HG02571 (cell line): ENCODE data around the gene PLEKHA1.

Experiments used
- ATAC-seq: cut with Tn5 transposase; IDR thresholded peaks from one replicate; pipeline ENCODE4 v1.9.1; 2021; ENCODE audit warnings: mild to moderate bottlenecking, moderate library complexity; ENCODE audit not compliant: unreplicated experiment

Gene PLEKHA1

DNA sequence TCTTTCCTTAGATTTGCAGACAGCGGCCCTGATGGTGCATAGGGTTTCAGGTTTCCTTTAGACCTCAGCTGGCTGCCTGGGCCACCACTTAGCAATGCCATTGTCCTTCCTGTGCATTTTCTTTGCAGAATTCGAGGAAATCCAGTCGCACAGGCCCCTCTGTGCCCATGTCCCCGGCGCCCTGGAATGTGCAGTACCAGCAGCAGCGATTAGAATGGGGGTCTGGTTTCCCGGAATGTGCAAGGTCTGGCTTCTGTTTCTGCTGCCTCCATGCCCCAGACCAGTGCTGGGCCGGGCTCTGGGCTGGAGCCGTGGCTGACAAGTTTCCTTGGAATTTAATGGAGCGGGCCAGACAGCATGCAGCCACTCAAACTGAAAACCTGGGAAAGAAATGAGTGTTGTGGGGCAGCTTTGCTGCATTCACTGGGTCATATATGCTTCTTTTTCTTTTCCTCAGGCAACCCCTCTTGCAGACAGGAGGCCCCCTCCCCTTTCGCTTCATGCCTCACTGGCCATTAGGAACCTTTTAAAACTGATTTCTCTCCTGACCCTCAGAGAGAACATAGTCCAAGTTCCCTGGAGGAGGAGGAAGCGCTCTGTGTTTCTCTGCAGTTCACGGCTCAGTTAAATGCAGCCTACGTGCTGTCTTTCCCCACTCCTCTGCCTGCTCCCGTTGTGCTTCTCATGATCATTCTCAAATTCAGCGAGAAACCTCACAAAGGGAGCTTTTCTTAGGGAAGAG lies 101.3 kb downstream of the PLEKHA1 start:
- ATAC-seq = no peak

DNA sequence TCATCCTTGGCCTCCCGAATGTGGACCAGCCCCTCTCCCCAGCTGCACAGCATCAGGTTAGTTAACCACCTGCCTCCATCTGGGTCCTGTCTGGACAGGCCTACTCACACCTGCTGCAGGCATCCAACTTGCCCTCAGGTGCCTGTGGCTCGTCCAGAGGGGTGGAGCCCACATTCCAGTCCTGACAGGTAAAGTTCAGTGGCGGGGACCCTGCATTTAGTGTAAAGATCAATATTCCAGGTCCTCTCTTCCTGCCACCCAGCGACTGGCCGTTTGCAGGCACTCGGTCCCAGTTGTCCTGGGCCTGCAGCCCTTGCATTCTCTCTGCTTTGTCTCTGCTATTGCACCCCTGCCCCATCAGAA lies 101.8 kb downstream of the PLEKHA1 start:
- ATAC-seq = no peak

DNA sequence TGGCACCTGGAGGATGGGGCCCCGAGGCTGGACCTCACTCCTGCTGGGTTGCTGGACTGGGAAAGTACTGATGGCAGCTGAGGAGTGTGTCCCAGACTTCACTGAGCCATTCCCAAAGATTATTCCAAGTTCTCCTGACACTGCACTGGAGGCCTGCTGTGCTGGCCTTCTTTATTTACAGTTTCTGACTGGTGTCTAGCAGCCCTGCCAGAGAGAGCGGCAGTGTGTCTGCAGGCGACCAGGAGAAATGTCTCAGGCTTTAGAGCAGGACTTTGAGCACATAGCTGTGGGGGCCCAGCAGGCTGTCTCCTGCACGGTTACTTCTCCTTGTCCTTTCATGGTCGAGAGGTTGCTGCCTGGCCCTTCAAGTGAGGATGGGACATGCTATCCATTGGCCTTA lies 102.9 kb downstream of the PLEKHA1 start:
- no peak for ATAC-seq

DNA sequence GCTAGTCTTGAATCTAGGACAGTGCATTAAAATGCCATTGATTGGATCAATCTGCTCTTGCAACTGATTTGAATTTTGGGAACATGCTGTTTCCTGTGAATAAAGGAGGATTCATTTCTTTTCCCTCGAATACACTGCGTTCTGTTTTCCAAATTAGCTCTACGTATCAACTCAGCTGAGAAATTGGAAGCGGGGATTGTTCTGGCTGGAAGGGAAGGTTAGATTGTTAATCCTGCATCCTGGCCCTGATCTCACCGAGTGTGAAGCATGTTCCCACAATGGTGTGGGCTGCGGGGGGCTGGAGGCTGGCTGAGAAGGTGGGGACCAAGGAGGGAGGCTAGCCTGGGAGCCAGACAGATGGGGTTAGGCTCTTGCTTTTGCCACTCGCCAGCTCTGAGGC lies 104.5 kb downstream of the PLEKHA1 start:
- no peak for ATAC-seq

DNA sequence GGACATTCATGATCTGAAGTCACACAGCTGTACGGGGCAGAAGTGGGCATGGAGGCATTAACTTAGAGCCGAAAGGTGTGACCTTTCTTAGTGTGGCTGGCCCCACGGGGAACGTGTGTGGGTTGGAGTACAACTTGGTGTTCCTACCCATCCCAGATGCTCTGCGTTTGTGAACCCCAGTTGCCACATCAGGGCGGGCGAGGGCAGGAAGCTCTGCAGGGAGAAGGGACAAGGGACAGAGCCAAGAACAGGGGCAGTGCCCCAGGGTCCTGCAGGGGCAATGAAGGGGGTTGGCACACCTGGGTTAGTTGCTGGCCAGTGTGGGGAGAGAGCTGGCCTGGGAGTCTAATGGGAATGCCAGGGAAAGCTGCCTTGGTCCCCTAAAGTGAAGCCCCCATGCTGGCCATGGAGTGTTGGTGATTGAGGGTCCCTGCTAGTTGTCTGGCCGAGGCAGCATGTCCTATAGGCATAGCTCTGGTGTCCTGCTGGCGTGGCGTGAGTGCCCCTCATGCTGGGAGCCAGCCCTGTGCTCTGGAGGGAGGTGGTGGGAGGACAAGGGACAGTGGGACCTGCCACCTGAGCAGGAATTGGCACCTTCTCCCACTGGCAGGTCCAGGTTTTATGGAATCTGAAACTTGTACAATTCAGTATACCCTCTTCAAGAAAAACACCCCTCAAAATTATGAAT lies 105.8 kb downstream of the PLEKHA1 start:
- ATAC-seq = no peak

DNA sequence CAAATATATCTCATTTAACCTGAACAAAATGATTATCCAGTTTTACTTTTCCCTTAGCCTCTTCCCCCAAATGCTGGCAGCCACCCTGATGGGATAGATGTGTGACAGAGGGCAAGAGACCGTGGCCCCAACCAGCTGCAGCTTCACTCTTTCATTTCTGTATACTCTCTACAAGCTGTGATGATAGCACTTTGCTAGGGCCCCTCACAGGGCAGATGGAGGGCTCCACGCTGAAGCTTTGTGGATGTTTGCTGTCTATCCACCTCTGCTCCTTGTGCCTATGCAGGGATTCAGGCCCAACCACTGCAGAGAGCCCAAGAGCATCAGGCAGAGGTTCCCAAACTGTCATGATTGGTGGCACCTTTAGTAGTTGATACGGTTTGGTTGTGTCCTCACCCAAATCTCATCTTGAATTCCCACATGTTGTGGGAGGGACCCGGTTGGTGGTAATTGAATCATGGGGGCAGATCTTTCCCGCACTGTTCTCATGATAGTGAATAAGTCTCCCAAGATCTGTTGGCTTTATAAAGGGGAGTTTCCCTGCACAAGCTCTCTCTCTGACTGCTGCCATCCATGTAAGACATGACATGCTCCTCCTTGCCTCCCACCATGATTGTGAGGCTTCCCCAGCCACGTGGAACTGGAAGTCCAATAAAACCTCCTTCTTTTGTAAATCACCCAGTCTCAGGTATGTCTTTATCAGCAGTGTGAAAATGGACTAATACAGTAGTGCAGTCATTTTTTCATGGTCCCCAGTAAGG lies 107.0 kb downstream of the PLEKHA1 start:
- no peak for ATAC-seq
